Tibial nerve (tissue), 4 donors: ENCODE measurements around the gene ACOT8.

Experiments used
- CTCF ChIP-seq, 5 experiments: fragments of 200-600 bp in 3 of 5; fragments of 450-650 bp in 2 of 5; sonication (generic) in 3 of 5; IDR thresholded peaks; one replicate each; pipeline ENCODE4 v1.5.1; 2016 to 2019; ENCODE audit warnings: antibody characterized with exemption in 5 of 5, mild to moderate bottlenecking in 3 of 5, moderate library complexity in 2 of 5
- EP300 ChIP-seq, 2 donors: sonication (generic); formaldehyde crosslinking; IDR thresholded peaks; one replicate each; pipeline ENCODE4 v1.6.1; 2017; ENCODE audit warnings: antibody characterized with exemption in 2 of 2, mild to moderate bottlenecking in 1 of 2
- POLR2A ChIP-seq, 2 donors: fragments of 450-650 bp; IDR thresholded peaks; one replicate each; pipeline ENCODE4 v1.6.1; 2017; ENCODE audit warnings: antibody characterized with exemption in 2 of 2, mild to moderate bottlenecking in 2 of 2, moderate library complexity in 2 of 2

DNA sequence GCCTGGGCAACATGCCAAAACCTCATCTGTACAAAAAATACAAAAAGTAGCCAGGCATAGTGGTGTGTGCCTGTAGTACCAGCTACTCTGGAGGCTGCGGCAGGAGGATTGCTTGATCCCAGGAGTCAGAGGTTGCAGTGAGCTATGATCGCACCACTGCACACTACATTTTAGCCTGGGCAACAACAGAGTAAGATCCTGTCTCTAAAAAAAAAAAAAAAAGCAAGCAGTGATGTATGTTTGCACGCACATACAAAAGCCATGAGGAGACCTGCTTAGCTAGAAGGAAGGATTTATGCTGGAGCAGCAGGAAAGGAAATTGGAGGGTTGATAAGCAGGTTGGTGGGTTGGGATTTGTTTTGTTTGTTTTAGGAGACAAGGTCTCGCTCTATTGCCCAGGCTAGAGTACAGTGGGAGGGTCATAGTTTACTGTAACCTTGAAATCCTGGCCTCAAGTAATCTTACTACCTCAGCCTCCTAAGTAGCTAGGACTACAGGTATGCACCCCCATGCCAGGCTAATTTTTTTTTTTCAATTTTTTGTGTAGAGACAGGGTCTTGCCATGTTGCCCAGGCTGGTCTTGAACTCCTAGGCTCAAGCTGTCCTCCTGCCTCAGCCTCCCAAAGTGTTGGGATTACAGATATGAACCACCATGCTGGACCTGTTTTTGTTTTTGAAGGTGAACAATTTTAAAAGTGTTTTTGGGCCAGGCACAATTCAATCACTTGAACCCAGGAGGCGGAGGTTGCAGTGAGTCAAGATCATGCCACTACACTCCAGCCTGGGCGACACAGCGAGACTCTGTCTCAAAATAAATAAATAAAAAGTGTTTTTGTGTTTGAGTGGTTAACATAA, 4.3 kb upstream of the ACOT8 start:
- TF ChIP-seq POLR2A (IDR thresholded peaks at IDR 0.05) (no peak), CTCF (IDR thresholded peaks at IDR 0.05) (no peak), EP300 (IDR thresholded peaks at IDR 0.05) (no peak)
